Skeletal muscle cell (primary cell): ENCODE results near the gene FUT4.
A peak's percentile ranks its signal among the peaks of the same experiment; 100 is the strongest.
"Not testable (repeated sequence)": the region's sequence is repeated elsewhere in the genome, so short reads cannot be mapped to it uniquely, and the experiment has no call there.

Experiments
- DNase-seq: peaks from one replicate; pipeline ENCODE4 v3.0.0-alpha.2; 2010; ENCODE audit warnings: low read depth
- H3K4me3 ChIP-seq: 2 replicates; pipeline ENCODE4 v1.5.1; 2011; ENCODE audit warnings: low read depth, mild to moderate bottlenecking, control low read depth, low read length, moderate library complexity

FUT4 gene

GRCh38 chr11:94560834-94561233 is 17.1 kb downstream of the FUT4 start:
- DNase-seq = no peak
- H3K4me3 ChIP-seq = no peak overlapping the region

GRCh38 chr11:94563176-94563847 is 19.6 kb downstream of the FUT4 start:
- DNase-seq = no peak
- no peak overlapping the region for H3K4me3 ChIP-seq

- DNase-seq = no peak
- H3K4me3 ChIP-seq = no peak overlapping the region
These were observed 20.2 kb downstream of the FUT4 start for GRCh38 chr11:94563848-94564467.

GRCh38 chr11:94567181-94567670 is 23.5 kb downstream of the FUT4 start, which contains the start of gene PIWIL4:
Gene PIWIL4 (plus strand): TSS chr11:94567368. CDS start chr11:94567519, 151 bp downstream.
- no peak for DNase-seq
- no peak within 1 kb of the TSS for H3K4me3 ChIP-seq

GRCh38 chr11:94568200-94568599 is 24.5 kb downstream of the FUT4 start:
- DNase-seq = no peak
- H3K4me3 ChIP-seq = no peak overlapping the region

DNA sequence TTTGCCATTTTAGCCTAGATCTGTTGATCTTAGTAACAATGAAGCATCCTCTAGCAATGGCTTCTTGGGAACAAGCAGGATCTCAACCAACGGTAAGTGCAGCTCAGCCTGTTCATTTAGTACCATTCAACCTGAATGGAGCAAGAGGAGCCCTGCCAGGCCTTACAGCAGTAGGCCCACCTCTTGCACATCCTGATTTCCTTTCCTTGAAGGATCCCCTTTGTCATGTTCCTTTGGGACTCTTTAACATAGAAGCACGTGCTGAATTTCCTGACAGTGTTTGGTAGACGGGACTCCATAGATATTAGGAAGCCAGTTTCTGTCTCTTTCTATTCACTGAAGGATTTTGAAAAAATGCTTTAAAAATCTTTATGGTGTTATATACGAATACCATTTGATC is 25.0 kb downstream of the FUT4 start:
- DNase-seq = no peak
- no peak overlapping the region for H3K4me3 ChIP-seq

DNA sequence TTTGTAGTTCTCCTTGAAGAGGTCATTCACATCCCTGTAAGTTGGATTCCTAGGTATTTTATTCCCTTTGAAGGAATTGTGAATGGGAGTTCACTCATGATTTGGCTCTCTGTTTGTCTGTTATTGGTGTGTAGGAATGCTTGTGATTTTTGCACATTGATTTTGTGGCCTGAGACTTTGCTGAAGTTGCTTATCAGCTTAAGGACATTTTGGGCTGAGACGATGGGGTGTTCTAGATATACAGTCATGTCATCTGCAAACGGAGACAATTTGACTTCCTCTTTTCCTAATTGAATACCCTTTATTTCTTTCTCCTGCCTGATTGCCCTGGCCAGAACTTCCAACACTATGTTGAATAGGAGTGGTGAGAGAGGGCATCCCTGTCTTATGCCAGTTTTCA is 29.3 kb downstream of the FUT4 start:
- not testable (repeated sequence) for DNase-seq

DNA sequence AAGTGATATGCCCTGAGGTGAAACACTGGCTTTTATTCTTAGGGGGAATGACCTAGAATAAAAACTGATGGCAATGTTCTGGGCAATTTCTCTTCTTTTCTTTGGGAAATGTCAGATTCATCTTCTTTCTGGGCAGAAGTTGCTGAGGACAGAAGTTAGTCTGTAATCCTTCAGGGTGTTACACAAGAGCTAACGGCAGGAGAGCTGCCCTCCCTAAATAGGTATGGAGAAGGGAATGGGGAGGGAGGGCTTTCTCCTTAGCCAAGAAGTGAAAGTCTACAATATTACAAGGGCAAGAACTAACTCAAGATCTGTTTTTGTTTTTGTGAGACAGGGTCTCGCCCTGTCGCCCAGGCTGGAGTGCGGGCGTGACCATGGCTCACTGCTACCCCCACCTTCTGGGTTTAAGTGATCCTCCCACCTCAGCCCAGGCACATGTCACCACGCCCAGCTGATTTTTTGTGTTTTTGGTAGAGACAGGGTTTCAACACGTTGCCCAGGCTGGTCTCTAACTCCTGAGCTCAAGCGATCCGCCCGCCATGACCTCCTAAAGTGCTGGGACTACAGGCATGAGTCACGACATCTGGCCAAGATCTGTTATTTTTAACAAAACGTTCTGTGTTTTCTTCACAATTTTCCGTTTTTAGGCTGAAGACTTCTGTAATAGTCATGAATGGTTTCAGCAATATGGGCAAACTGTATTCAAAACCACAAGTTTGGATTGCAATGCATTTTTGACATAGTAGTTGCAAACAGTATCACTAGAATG is 30.7 kb downstream of the FUT4 start:
- peak; percentile 50 for DNase-seq
- H3K4me3 ChIP-seq = no peak overlapping the region

More for the DNA sequence above, 29.3 kb downstream of the FUT4 start:
- not testable (repeated sequence) for H3K4me3 ChIP-seq

DNA sequence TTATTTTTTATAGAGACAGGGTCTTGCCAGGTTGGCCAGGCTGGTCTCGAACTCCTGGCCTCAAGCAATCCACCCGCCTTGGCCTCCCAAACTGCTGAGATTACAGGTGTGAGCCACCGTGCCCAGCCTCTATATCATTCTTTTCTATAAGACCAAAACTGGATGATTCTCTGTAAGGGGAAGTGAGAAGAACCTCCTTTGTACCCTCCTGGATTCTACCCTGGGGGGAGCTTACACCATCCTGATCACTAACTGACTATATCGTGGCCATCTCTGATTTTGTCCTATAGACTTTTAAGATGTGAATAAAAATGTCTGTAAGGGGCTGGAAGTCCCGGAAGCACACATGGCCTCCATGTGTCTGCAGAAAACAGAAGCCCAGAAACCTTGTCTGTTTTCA is 32.6 kb downstream of the FUT4 start:
- no peak overlapping the region for H3K4me3 ChIP-seq
- no peak for DNase-seq

- no peak for DNase-seq
These were observed 34.1 kb downstream of the FUT4 start for GRCh38 chr11:94577841-94578240.

DNA sequence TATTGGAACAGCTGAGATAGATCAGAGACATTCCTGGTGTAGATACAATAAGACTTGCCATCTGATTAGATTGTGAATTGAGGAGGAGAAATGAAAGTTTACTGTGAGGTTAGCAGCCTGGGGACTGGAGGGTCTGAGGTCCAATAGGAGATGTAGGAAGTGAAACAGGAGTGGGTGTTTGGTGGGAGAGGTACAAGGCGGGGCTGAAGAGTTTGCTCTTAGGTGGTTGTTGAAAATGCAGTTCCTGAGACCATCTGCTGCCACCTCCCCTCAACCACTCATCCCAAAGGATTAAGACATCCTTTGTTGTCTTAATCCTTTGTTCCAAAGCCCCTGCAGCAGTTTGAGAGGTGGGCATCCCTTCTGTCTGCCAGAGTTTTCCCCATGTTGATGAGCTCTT is 38.2 kb downstream of the FUT4 start:
- DNase-seq = no peak
- no peak overlapping the region for H3K4me3 ChIP-seq

More at GRCh38 chr11:94577841-94578240, 34.1 kb downstream of the FUT4 start:
- no peak overlapping the region for H3K4me3 ChIP-seq

- no peak overlapping the region for H3K4me3 ChIP-seq
- DNase-seq = no peak
These were observed 39.6 kb downstream of the FUT4 start for GRCh38 chr11:94583213-94583865.

DNA sequence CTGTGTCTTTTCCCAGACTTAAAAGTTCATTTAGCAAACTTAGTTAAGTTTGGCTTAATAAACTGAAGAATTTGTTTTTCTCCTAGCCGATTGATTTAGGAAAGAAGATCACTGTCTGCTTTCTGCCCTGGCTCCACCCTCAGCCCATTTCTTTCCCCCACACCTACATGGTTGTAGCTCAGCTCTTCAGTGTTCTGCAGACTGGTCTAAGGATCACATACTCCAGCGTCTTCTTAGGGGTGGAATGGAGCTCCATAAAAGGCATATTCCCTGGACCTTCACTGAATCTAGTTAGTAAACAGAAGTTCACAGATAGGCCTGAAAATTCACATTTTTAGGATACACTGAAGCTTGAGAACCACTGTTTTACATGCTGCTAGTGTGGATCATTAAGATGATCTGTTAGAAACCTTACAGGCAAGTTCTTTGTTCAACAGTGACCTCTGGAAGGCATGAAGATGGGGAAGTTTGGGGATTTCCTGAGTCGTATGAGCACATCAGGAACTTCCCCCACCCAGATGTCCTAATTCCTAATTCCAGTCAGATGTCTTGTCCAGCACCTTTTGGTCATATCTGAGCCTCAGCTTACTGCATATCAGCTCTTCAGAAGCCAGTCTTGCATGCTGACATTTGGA is 40.3 kb downstream of the FUT4 start:
- DNase-seq = no peak
- no peak overlapping the region for H3K4me3 ChIP-seq

DNA sequence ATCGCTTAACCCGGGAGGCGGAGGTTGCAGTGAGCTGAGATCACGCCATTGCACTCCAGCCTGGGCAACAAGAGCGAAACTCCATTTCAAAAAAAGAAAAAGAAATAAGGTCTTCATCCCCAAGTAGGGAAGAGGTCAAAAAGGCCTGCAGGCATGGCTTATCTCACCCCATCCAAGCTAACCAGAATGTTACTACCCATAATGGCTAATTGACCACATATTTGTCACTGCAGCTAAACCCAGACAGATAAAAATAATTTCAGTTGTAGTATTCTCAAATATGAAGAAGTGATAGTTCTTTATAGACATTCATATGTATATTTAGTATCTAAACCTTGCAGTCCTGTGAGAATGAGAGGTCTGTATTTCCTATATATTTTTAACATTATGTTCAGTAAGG is 41.3 kb downstream of the FUT4 start:
- no peak for DNase-seq
- no peak overlapping the region for H3K4me3 ChIP-seq

DNA sequence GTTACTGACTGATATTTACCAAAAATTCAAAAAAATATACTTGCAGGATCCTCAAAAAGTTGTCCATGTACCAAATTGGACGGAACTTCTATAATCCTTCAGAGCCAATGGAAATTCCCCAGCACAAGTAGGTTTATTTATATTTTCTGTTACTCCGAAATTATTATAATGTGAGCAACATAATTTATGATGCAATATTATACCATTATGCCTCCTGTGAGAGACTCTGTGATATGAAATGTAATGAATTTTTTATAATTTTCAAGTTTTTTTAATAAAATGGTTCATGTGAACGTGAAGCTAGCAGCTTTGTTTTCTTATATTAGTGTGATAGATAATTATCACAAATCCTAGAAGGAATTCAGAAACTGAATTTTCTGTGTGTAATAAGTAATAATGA is 41.7 kb downstream of the FUT4 start:
- DNase-seq = no peak
- no peak overlapping the region for H3K4me3 ChIP-seq

DNA sequence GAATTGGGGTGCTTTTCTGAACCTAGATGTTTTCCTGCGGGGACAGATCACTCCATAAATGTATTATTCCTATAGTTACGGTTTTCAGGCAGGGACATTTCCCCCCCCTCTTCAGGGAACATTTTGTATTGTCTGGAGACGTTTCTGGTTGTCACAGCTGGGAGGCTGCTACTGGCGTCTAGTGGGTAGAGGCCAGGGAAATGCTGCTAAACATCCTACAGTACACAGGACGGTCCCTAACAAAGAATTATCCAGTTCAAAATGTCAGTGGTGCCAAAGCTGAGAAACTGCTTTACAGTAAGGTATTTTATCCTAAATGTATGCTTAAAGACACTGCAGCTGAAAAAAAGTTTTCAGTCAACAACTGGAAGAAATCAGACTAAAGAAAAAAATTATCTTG is 42.8 kb downstream of the FUT4 start:
- H3K4me3 ChIP-seq = no peak overlapping the region
- no peak for DNase-seq

- H3K4me3 ChIP-seq = no peak overlapping the region
- DNase-seq = no peak
These were observed 43.3 kb downstream of the FUT4 start for GRCh38 chr11:94586978-94587377.

GRCh38 chr11:94588366-94588942 is 44.7 kb downstream of the FUT4 start:
- H3K4me3 ChIP-seq = no peak overlapping the region

More at GRCh38 chr11:94588366-94588942, 44.7 kb downstream of the FUT4 start:
- DNase-seq = no peak
